CD4-positive, alpha-beta T cell treated with Interleukin-6 at 100 ng/mL for 8 hours (primary cell): Measurements from ENCODE around the gene OR10A7.
"Not testable (repeated sequence)": the region's sequence is repeated elsewhere in the genome, so short reads cannot be mapped to it uniquely, and the experiment has no call there.

Source experiments
- DNase-seq: peaks from one replicate; pipeline ENCODE4 v3.0.0-alpha.2; 2020; ENCODE audit warnings: mixed read lengths, low spot score

OR10A7 gene

DNA sequence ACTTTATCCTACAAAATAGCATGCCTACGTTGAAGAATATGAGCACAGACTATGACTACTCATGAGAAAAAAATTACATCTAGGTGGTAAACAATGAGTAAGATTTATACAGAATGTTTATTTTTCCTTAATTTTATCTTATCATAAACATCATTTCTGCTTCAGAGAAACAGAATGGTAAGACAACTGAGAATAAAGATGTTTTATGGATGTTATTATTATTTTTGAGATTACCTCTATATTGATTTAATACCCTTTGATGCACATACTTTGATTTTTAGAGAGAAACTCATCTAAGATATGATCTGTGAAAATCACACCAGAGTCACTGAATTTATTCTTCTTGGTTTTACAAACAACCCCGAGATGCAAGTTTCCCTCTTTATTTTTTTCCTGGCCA, at the start of gene OR10A7:
OR10A7 (plus strand) TSS at position 301 of the 400 bp plus-strand sequence; CDS start at position 301, 0 bp downstream.
- DNase-seq, result no peak

- no peak for DNase-seq
These were observed 49.4 kb upstream of the OR10A7 start for GRCh38 chr12:55171445-55171844.

GRCh38 chr12:55171846-55172245, 49.0 kb upstream of the OR10A7 start:
- DNase-seq, result not testable (repeated sequence)

DNA sequence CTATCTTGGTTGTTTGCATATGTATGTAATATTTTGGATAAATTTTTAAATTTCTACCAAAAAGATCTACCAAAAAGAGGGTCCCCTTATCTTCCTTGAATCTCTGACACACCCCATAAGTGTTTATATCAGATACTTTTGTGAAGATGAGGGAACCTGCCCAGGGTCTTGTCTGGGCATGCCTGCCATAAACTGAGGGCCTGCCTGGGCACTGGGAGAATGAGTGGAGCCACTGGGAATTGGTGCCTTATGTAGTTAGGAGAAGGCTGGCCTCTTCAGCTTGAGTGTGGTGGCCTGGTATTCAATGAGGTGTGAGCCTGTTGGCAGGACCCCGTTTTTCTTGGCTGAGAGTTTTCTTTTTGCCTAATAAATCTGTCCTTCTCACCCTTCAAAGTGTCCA, 48.1 kb upstream of the OR10A7 start:
- DNase-seq, result no peak

- no peak for DNase-seq
These were observed 47.4 kb upstream of the OR10A7 start for GRCh38 chr12:55173456-55173855.

GRCh38 chr12:55188573-55188972, 32.3 kb upstream of the OR10A7 start:
- DNase-seq, result no peak

DNA sequence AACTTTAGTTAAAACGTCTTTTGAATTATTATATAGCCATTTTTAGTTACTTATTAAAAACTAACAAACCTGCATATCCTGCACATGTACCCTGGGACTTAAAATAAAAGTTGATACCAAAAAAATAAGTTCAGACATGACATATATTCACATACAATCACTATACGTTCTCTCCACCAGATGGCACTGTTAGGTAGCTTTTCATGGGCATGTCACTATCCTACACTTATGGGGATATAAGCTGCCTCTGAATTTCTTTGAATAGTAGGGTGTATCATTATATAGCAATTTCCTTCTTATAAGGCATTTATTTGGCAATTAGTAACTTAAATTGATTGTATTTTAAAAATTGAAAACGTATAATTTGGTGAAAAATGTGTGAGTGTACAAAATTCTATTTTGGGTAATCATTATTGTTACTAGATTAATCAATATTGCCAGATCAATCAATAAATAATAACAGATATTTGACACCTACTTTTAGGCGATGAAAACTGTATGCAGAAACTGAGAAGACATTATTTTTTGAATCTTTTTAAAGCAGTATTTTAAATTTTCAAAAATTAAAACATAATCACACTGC, 31.8 kb upstream of the OR10A7 start:
- DNase-seq, result peak; percentile 50

- no peak for DNase-seq
These were observed 26.4 kb upstream of the OR10A7 start for GRCh38 chr12:55194382-55194781.

GRCh38 chr12:55226523-55226922, 5.7 kb downstream of the OR10A7 start:
- no peak for DNase-seq

GRCh38 chr12:55227643-55228042, 6.8 kb downstream of the OR10A7 start:
- DNase-seq, result no peak

DNA sequence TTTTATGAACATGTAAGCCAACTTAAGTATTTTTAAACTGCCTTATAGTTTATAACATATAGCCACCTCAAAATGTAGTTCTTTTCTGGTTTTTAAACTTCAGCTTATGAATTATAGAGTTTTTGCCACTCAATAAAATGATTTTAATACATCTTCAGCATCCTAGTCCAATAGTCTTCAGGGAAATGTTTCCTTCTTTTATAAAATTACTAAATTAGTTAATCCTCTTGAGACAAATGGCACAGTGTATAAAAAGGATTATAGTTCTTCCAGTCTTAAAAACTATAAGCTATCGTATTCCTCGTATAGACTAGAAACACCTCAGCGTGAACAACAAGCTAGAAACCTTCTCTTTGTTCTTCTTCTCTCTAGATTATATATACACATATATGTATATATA, 23.5 kb downstream of the OR10A7 start, which contains the start of gene OR6C74:
OR6C74 (plus strand) TSS at position 301 of the 400 bp plus-strand sequence. CDS start 2,679 bp downstream, outside the sequence.
- DNase-seq, result no peak

DNA sequence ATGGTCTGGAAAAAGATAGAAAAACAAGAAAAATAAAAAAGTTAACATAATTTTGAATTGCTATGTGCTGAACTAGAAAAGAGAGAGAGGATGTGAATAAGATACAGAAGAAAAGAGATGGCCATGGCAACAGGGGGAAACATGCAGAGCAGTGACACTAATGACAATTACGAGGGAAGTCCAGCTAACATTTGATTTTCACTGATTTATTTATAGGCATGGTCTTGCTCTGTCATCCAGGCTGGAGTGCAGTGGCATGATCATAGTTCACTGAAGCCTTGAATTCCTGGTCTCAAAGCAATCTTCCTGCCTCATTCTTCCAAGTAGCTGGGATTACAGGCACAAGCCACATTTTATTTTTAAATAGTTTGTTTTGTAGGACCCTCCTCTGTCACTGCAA, 25.3 kb downstream of the OR10A7 start:
- no peak for DNase-seq

GRCh38 chr12:55250944-55251343, 30.1 kb downstream of the OR10A7 start:
- DNase-seq, result no peak

DNA sequence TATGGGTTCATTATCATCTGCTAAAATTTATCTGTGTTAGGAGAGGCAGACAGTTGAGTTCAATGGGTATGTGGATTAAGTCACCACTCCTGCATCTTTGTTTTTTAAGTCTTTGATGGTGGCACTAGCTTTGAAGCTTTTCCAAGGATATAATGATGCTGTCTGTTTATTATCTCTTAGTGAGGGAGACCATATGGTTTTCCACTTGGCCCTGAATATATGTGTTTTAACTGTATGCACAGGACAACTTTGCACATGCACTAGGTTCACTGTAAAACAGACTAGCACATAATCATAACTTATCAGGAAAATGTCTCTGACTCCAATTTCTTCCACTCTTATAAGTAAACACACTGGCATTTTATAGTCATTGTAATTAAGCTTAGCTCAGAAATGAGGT, 32.5 kb downstream of the OR10A7 start:
- no peak for DNase-seq

DNA sequence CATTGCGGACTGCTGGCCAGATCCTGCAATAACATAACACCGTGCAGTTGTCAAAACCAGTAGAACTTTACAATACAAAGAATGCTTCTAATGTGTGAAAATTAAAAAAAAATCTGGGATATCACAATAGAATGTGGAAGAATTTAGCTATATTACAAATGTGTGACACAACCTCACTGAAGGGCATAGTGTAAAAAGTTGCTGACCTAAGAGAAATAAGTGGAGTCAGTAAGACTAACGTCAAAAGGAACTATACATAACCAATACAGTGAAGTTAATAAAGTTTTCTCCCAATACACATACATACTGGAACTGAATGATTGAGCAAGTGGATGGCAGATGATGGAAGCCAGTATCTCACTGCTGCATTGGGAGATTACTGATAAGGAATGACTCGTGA, 36.0 kb downstream of the OR10A7 start:
- no peak for DNase-seq

DNA sequence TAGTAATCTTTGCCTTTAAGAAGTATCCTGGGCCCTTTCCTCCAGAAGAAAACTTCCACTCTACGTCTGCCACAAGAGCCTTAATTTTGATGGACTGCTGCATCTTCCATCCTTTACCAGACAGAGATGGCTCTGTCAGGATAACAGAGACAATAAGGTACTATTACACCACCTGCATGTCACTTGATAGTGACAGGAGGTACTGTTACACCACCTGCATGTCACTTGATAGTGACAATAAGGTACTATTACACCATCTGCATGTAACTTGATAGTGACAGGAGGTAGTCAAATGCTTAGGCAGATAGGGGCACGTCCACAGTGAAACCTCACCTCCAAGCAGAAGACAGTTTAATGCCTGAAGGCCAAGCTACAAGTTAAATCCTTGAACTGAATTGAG, 37.5 kb downstream of the OR10A7 start:
- no peak for DNase-seq
